Measurements from ENCODE around the gene PPP2R1B.

DNA sequence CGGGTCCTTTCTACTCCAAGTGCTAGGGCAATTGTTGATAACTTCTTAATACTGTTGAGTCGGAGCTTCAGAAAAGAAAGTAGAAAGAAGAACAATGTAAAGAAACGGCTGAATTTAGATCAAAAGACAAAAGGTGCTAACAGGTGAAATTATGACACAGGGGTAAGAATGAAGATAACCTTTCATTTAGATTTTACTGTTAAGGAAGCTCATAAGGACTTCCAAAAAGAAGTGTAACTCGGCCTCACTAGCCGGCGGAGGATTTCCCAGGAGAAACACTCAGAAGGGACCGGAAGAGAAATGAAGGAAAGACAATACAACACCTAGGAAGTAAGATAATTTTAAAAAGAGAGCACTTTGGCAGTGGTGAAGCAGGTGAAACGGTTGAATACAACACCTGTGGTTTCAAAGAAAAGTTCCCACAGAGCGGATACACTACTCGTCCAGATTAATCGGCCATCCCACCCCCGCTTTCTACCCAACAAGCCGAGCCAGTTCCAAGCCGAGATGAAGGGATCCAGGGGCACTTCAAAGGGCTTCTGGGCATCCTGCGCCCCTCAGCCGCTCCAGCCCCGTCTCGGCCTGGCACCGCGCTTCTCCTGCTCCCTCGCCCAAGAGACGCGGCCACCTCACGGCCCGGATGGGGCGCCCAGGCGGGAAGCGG, 737 bp downstream of the PPP2R1B start:
- TF ChIP-seq POLR2A (IDR thresholded peaks at IDR 0.05), result no peak
- TF ChIP-seq EP300 (IDR thresholded peaks at IDR 0.05), result no peak
- TF ChIP-seq, protein P1, sequence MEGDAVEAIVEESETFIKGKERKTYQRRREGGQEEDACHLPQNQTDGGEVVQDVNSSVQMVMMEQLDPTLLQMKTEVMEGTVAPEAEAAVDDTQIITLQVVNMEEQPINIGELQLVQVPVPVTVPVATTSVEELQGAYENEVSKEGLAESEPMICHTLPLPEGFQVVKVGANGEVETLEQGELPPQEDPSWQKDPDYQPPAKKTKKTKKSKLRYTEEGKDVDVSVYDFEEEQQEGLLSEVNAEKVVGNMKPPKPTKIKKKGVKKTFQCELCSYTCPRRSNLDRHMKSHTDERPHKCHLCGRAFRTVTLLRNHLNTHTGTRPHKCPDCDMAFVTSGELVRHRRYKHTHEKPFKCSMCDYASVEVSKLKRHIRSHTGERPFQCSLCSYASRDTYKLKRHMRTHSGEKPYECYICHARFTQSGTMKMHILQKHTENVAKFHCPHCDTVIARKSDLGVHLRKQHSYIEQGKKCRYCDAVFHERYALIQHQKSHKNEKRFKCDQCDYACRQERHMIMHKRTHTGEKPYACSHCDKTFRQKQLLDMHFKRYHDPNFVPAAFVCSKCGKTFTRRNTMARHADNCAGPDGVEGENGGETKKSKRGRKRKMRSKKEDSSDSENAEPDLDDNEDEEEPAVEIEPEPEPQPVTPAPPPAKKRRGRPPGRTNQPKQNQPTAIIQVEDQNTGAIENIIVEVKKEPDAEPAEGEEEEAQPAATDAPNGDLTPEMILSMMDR (IDR thresholded peaks at IDR 0.05), result no peak

Measured in upper lobe of left lung (tissue), 4 donors.